Femur (tissue), 1 donor: ENCODE results near the gene PFAS.
"Not testable (repeated sequence)": the region's sequence is repeated elsewhere in the genome, so short reads cannot be mapped to it uniquely, and the experiment has no call there.

Source experiments
- DNase-seq: peaks from one replicate; pipeline ENCODE4 v3.0.0-alpha.2; 2017

The PFAS gene

GRCh38 chr17:8248751-8249607, at the start of gene PFAS:
TSS of gene PFAS (plus strand) at chr17:8249289. CDS start at chr17:8253938, 4,649 bp downstream.
- peak; percentile 96 for DNase-seq

GRCh38 chr17:8204761-8205555, 44.1 kb upstream of the PFAS start:
- DNase-seq: no peak

- no peak for DNase-seq
These were observed 42.6 kb upstream of the PFAS start for GRCh38 chr17:8206536-8206935.

GRCh38 chr17:8209907-8210760, 39.0 kb upstream of the PFAS start, which contains the start of gene AURKB:
TSS of gene AURKB (minus strand) at chr17:8210575. CDS start at chr17:8210224, 351 bp downstream.
- DNase-seq: peak; percentile 98

- no peak for DNase-seq
These were observed 38.2 kb upstream of the PFAS start for GRCh38 chr17:8210761-8211458.

- DNase-seq: no peak
These were observed 36.5 kb upstream of the PFAS start for GRCh38 chr17:8212312-8213180.

GRCh38 chr17:8214000-8214399, 35.1 kb upstream of the PFAS start:
- DNase-seq: not testable (repeated sequence)

GRCh38 chr17:8220783-8221662, 28.1 kb upstream of the PFAS start:
- DNase-seq: peak; percentile 97

- peak; percentile 95 for DNase-seq
These were observed 27.3 kb upstream of the PFAS start for GRCh38 chr17:8221663-8222379.

- DNase-seq: no peak
These were observed 26.8 kb upstream of the PFAS start for GRCh38 chr17:8222380-8222629.

- DNase-seq: peak; percentile 97
These were observed 26.3 kb upstream of the PFAS start for GRCh38 chr17:8222630-8223355.

- peak; percentile 81 for DNase-seq
These were observed 25.5 kb upstream of the PFAS start for GRCh38 chr17:8223356-8224126.

- peak; percentile 38 for DNase-seq
These were observed 23.9 kb upstream of the PFAS start for GRCh38 chr17:8224891-8225812.

GRCh38 chr17:8225813-8226535, 23.1 kb upstream of the PFAS start:
- peak; percentile 76 for DNase-seq

GRCh38 chr17:8226536-8227237, 22.4 kb upstream of the PFAS start:
- peak; percentile 93 for DNase-seq

GRCh38 chr17:8227238-8227581, 21.9 kb upstream of the PFAS start:
- no peak for DNase-seq
